Activated T-helper 17 cell treated with anti-CD3 and anti-CD28 coated beads, Interleukin-2, amount 50 U/mL, for 72 hours (primary cell): Measurements from ENCODE around the gene ALPG. TPM values are rescaled to one million over a fixed set of nuclear protein-coding genes. Genes with fewer than 3 reads are reported as not detected.
"Not testable (repeated sequence)": the region's sequence is repeated elsewhere in the genome, so short reads cannot be mapped to it uniquely, and the experiment has no call there.

Experiments
- ATAC-seq: fragments of 150-1000 bp; cut with Tn5 transposase; replicated peaks from 2 replicates; pipeline ENCODE4 v1.10.0; 2021; ENCODE audit warnings: mild to moderate bottlenecking, moderate library complexity
- H3K27ac Mint-ChIP-seq: one replicate; pipeline ENCODE4 v1.8.0; 2022; ENCODE audit warnings: mixed read lengths
- H3K27me3 Mint-ChIP-seq: one replicate; pipeline ENCODE4 v1.8.0; 2022; ENCODE audit warnings: mixed read lengths
- H3K36me3 Mint-ChIP-seq: one replicate; pipeline ENCODE4 v1.8.0; 2022; ENCODE audit warnings: low read depth, mild to moderate bottlenecking, mixed read lengths
- H3K4me1 Mint-ChIP-seq: one replicate; pipeline ENCODE4 v1.8.0; 2022; ENCODE audit warnings: mixed read lengths
- H3K4me3 Mint-ChIP-seq: one replicate; pipeline ENCODE4 v1.8.0; 2022; ENCODE audit warnings: mild to moderate bottlenecking, mixed read lengths
- H3K9me3 Mint-ChIP-seq: one replicate; pipeline ENCODE4 v1.8.0; 2022; ENCODE audit warnings: mixed read lengths
- total RNA-seq, 2 donors: library from RNA; stranded (reverse); gene quantifications; one replicate each; pipeline ENCODE4 v1.2.3, GENCODE V29; 2022

The ALPG gene
- total RNA-seq, 2 donors from 2014 or later, result not detected

DNA sequence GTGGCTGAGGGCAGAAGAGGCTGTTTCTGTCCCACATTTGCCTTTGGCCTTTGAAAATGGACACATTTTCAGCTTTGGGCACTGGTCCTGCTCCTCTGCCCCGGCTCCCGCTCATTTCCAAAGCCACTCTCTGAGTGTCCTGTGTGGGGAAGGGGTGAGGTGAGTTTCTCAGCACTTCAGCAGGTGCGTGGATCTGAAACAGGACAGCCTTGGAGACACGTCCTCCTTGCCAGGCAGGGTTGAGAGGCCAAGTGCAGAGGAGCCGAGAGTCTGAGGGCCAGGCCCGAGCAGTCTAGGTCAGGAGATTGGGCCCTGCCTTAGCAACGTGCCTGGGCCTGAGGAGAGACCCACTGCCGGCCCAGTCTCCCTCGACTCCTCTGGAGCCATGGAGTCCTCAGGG is 27.4 kb downstream of the ALPG start:
- no peak for ATAC-seq
- Mint-ChIP-seq H3K4me3 (no peak overlapping the region), H3K27ac (no peak overlapping the region), H3K9me3 (no peaks in the 10 kb centered on the region), H3K36me3 (no peaks in the 10 kb centered on the region), H3K27me3 (peaks cover 3% of the 10 kb centered on the region), H3K4me1 (no peaks in the 10 kb centered on the region)

- no peak for ATAC-seq
Observed at GRCh38 chr2:232434563-232435374, 28.1 kb downstream of the ALPG start.

GRCh38 chr2:232435375-232435648 is 28.7 kb downstream of the ALPG start:
- no peaks in the 10 kb centered on the region for H3K36me3 Mint-ChIP-seq

More at GRCh38 chr2:232434563-232435374, 28.1 kb downstream of the ALPG start:
- Mint-ChIP-seq H3K9me3 (no peaks in the 10 kb centered on the region), H3K36me3 (no peaks in the 10 kb centered on the region), H3K4me3 (no peak overlapping the region), H3K4me1 (no peaks in the 10 kb centered on the region), H3K27ac (no peak overlapping the region), H3K27me3 (no peaks in the 10 kb centered on the region)

DNA sequence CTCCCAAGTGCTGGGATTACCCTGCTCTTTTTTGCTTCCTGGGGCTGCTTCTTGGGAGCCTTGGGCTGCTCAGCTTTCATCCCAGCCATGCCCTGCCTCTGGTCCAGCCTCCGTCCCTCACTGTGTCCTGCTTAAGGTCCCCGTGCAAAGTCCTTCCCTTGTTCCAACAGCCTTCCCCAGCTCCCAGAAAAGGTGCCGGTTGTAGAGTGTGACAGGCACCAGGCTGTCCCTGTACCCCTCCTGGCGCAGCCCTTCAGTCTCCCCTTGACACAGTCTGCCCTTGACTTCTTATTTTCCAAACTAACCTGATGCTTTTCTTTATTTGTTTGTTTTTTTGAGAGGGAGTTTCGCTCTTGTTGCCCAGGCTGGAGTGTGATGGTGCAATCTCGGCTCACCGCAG is 29.2 kb downstream of the ALPG start:
- no peaks in the 10 kb centered on the region for H3K27me3 Mint-ChIP-seq
- H3K9me3 Mint-ChIP-seq, result no peaks in the 10 kb centered on the region
- no peak for ATAC-seq
- no peaks in the 10 kb centered on the region for H3K36me3 Mint-ChIP-seq
- no peak overlapping the region for H3K27ac Mint-ChIP-seq
- no peak overlapping the region for H3K4me3 Mint-ChIP-seq
- no peaks in the 10 kb centered on the region for H3K4me1 Mint-ChIP-seq

More at GRCh38 chr2:232435375-232435648, 28.7 kb downstream of the ALPG start:
- Mint-ChIP-seq H3K4me3 (no peak overlapping the region), H3K27me3 (no peaks in the 10 kb centered on the region), H3K9me3 (no peaks in the 10 kb centered on the region), H3K27ac (no peak overlapping the region), H3K4me1 (no peaks in the 10 kb centered on the region)
- ATAC-seq, result no peak

DNA sequence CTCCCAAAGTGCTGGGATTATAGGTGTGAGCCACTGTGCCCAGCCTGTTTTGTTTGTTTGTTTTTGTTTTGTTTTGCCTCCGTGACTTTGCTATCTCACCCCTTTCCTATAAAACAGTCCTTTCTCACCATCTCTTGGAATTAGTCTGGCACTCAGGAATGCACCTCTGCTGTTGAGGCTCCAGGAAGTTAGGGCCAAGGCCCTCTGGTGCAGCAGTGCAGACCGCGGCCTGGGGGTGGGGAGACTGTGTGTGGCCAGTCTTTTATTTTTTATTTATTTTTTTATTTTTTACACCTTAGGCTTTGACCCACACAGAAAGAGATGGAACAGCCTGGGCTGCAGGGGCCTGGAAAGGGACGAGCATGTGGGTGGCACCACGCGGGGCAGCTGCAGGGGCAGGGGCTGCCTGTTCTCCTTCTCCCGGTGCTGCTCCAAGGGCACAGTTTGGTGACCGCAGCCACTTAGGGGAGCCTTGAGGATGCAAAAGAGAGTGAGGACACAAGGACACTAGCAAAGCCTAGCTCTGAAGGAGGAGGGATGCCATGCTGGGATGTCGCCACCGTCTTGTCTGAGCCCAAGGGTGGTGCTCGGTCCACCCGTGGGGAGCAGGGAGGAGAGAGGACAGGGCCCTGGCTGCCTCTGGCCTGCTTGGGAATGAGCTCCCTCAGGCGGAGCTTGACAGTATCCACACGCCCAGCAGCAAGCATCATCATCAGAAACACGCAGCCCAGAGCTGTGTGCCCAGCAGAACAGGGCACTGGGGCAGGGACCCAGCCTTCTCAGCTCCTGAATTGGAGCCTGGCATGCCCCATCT is 29.9 kb downstream of the ALPG start:
- ATAC-seq, result no peak
- no peaks in the 10 kb centered on the region for H3K27me3 Mint-ChIP-seq
- no peak overlapping the region for H3K27ac Mint-ChIP-seq
- no peaks in the 10 kb centered on the region for H3K36me3 Mint-ChIP-seq
- H3K9me3 Mint-ChIP-seq, result no peaks in the 10 kb centered on the region
- no peaks in the 10 kb centered on the region for H3K4me1 Mint-ChIP-seq
- H3K4me3 Mint-ChIP-seq, result no peak overlapping the region

- no peak for ATAC-seq
- Mint-ChIP-seq H3K27me3 (no peaks in the 10 kb centered on the region), H3K4me3 (no peak overlapping the region), H3K4me1 (no peaks in the 10 kb centered on the region), H3K36me3 (no peaks in the 10 kb centered on the region), H3K27ac (no peak overlapping the region), H3K9me3 (no peaks in the 10 kb centered on the region)
Observed at GRCh38 chr2:232437195-232437571, 30.5 kb downstream of the ALPG start.

DNA sequence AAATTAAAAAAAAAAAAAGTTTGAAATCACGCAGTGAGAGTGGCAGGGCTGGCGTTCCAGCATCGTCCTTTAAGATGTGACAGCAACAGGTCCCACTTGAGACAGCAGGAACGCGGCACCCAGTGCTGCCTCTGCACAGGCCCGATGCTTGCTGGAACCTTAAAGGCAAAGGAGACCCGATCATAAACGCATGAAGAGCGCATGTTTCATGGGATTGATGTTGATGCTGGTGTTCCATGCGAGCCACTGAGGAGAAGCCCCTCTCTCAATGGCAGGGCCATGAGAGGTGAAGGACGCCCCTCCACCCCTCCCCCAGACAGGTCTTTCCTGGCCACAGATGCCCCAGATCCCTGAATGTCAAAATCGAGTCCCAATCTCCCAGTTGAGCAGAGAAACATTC is 31.4 kb downstream of the ALPG start:
- ATAC-seq, result no peak
- H3K27me3 Mint-ChIP-seq, result no peaks in the 10 kb centered on the region

DNA sequence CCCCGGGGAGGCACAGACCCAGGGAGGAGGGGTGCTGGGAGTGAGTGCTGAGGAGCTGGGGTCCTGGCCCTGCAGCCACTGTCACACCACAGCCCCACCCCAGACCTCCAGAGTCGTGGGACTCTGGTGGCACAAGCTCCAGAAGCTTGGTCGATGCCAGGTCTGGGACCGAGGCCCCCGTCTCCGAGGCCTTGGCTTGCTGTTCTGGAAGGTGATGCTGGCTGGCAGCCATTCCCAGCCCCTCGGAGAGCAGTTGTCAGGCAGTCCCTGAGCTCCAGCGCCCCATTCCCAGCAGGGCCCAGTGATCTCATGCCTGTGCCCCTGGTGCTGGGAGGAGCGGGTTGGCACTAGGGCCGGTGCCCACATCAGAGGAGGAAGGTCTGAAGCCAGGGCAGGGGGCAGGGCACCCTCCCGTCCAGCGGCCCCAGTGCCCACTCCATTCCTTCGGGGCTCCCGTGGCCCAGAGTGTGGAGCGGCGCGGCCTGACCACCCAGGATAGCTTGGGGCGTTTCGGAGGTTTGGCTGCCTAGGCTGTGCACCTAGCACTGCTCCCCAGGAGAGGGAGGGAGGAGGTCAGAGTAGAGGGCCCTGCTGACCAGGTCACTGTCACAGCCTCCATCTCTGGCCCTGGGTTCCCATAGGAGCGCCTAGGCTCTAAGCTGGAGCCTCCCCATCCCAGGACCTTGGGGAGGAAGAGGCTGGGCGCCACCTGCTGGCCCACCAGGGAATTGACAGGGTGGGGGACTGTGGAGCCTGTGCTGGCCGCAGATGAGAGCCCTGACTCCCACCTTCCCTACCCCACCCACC is 32.5 kb downstream of the ALPG start:
- peak; percentile 37 for ATAC-seq
- Mint-ChIP-seq H3K4me1 (no peaks in the 10 kb centered on the region), H3K4me3 (no peak overlapping the region), H3K27me3 (no peaks in the 10 kb centered on the region), H3K9me3 (no peaks in the 10 kb centered on the region), H3K36me3 (no peaks in the 10 kb centered on the region), H3K27ac (no peak overlapping the region)

More for the DNA sequence above, 31.4 kb downstream of the ALPG start:
- H3K4me1 Mint-ChIP-seq, result no peaks in the 10 kb centered on the region
- no peak overlapping the region for H3K27ac Mint-ChIP-seq
- H3K4me3 Mint-ChIP-seq, result no peak overlapping the region
- H3K9me3 Mint-ChIP-seq, result no peaks in the 10 kb centered on the region
- H3K36me3 Mint-ChIP-seq, result no peaks in the 10 kb centered on the region

DNA sequence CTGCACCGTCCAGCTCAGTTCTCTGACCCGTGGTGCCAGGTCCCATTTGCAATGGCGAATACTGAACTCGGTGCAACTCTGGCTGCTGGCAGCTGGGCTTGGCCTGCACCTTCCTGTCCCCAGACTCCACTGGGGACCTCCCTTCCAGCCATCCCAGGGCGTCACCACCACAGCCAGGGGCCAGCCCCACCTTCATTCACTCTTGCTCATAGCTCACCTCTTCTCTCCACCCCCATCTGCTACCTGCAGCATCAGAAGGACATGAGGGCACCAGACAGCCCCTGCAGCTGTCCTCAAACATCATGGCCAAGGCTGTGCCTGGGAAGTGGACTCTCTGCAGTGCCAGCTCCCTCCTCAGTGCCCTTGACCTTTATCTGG is 33.1 kb downstream of the ALPG start:
- H3K27me3 Mint-ChIP-seq, result no peaks in the 10 kb centered on the region
- H3K36me3 Mint-ChIP-seq, result no peaks in the 10 kb centered on the region
- H3K4me1 Mint-ChIP-seq, result no peaks in the 10 kb centered on the region
- no peaks in the 10 kb centered on the region for H3K9me3 Mint-ChIP-seq
- H3K27ac Mint-ChIP-seq, result no peak overlapping the region
- ATAC-seq, result no peak
- no peak overlapping the region for H3K4me3 Mint-ChIP-seq

- not testable (repeated sequence) for H3K27ac Mint-ChIP-seq, H3K4me3 Mint-ChIP-seq, H3K36me3 Mint-ChIP-seq, H3K4me1 Mint-ChIP-seq, H3K27me3 Mint-ChIP-seq, H3K9me3 Mint-ChIP-seq
- peak; percentile 83 for ATAC-seq
Observed at GRCh38 chr2:232440220-232441018, 33.8 kb downstream of the ALPG start.

DNA sequence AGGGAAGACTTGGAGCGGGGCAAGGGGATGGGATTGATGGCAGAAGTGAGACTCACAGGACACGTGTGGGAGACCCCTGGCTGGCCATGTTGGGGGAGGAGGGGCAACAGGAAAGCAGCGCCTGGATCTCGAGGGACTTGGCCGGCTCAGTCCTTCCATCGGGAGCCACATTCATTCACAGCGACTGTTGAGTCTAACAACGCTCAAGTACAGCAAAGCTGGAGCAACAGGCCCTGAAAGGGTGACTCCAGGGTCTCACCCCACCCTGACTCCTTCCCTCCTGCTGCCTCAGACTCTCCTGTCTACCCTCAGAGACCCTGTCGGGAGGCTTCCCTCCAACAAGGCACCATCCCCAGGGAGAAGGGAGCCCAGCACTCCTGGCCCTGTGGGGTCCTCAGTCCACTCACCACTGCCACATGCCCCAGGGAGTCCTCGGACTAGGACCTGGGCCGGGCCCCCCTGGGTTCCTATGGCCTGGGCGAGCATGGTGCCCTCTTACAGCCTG is 34.6 kb downstream of the ALPG start:
- Mint-ChIP-seq H3K27me3 (no peaks in the 10 kb centered on the region), H3K4me1 (no peaks in the 10 kb centered on the region), H3K9me3 (no peaks in the 10 kb centered on the region), H3K4me3 (no peak overlapping the region), H3K36me3 (no peaks in the 10 kb centered on the region), H3K27ac (no peak overlapping the region)
- ATAC-seq, result no peak

GRCh38 chr2:232441922-232442321 is 35.3 kb downstream of the ALPG start:
- H3K27ac Mint-ChIP-seq, H3K4me1 Mint-ChIP-seq, H3K4me3 Mint-ChIP-seq, ATAC-seq, H3K27me3 Mint-ChIP-seq, H3K36me3 Mint-ChIP-seq, H3K9me3 Mint-ChIP-seq: not testable (repeated sequence)

- H3K36me3 Mint-ChIP-seq, H3K9me3 Mint-ChIP-seq, H3K4me1 Mint-ChIP-seq, ATAC-seq, H3K27me3 Mint-ChIP-seq, H3K4me3 Mint-ChIP-seq, H3K27ac Mint-ChIP-seq: not testable (repeated sequence)
Observed at GRCh38 chr2:232442431-232442830, 35.8 kb downstream of the ALPG start.

GRCh38 chr2:232443047-232443446 is 36.4 kb downstream of the ALPG start:
- H3K36me3 Mint-ChIP-seq, H3K9me3 Mint-ChIP-seq, H3K27ac Mint-ChIP-seq, H3K4me3 Mint-ChIP-seq, ATAC-seq, H3K27me3 Mint-ChIP-seq, H3K4me1 Mint-ChIP-seq: not testable (repeated sequence)
